ENCODE results near the gene MINAR1.

The MINAR1 gene

GRCh38 chr15:79472446-79472845 lies 40.3 kb downstream of the MINAR1 start:
- no peak for DNase-seq

DNA sequence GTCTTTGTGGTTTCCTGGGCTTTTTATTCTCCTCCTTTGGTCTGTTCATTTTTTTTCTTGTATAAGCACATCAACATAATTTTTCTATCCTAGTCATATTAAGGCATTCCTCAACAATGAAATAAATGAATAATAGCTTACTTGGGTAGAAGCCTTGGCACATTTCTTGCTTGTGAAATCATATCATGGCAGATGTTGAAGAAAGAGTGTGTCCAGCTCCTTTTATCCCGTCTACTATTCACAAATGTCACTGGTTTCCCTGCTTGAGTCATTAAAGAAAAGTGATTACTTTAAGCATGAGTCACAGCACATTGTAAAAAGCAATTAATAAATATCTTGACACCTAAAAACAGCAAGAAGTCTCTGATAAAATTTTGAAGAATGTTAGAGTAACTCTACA lies 42.1 kb downstream of the MINAR1 start:
- DNase-seq = no peak

GRCh38 chr15:79475306-79475705 lies 43.2 kb downstream of the MINAR1 start:
- DNase-seq = no peak

DNA sequence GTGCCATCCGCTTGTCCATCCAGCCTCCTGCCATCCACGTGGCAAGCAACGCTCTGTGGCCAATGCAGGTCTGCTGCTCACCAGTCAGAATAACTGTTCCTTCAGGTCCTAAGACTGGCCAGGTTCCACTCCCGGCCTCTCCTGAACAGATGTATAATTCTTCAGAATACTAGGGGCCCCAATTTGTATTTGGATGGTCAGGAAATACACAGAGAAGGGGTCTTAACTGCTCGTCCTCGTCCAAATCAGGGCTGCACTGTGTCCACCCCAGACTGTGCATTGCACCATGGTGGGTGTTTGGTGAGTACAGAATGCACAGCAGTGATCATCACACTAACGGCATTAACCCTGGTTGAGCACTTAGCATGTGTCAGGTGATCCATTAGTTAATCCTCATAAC lies 46.0 kb downstream of the MINAR1 start:
- no peak for DNase-seq

GRCh38 chr15:79479616-79480015 lies 47.5 kb downstream of the MINAR1 start:
- DNase-seq = no peak

DNA sequence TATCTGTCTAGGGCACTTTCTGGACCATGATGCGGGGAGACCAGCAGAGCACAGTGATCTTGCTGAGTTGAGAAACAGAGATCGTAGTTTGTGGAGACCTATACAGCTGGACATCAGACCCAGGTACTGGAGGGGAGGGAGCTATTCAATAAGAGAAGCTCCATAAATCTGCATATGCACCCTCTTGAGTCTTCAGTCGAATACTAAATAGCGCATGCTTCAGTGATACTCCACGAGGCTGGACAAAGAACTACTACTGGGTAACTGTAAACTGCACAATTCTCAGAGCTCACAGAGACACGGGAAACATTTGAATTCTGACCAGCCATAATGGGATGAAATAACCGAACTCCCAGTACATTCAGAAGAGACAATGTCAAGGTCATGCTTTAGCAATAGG lies 49.7 kb downstream of the MINAR1 start:
- DNase-seq = no peak

Measured in NCI-H69 (cell line).